NCI-H2196 treated with DMSO at 0.1 percent for 48 hours (cell line): ENCODE data around the gene ARRDC5.
"Not testable (repeated sequence)": the region's sequence is repeated elsewhere in the genome, so short reads cannot be mapped to it uniquely, and the experiment has no call there.

Source experiments
- DNase-seq: peaks from one replicate; lab custom pipeline; 2025; ENCODE audit not compliant: unreplicated experiment; lab: John Stamatoyannopoulos, UW

Gene ARRDC5

GRCh38 chr19:4910594-4911281 lies 8.0 kb upstream of the ARRDC5 start:
- no peak for DNase-seq

- peak; percentile 92 for DNase-seq
Observed at GRCh38 chr19:4909897-4910593, 7.3 kb upstream of the ARRDC5 start.

DNA sequence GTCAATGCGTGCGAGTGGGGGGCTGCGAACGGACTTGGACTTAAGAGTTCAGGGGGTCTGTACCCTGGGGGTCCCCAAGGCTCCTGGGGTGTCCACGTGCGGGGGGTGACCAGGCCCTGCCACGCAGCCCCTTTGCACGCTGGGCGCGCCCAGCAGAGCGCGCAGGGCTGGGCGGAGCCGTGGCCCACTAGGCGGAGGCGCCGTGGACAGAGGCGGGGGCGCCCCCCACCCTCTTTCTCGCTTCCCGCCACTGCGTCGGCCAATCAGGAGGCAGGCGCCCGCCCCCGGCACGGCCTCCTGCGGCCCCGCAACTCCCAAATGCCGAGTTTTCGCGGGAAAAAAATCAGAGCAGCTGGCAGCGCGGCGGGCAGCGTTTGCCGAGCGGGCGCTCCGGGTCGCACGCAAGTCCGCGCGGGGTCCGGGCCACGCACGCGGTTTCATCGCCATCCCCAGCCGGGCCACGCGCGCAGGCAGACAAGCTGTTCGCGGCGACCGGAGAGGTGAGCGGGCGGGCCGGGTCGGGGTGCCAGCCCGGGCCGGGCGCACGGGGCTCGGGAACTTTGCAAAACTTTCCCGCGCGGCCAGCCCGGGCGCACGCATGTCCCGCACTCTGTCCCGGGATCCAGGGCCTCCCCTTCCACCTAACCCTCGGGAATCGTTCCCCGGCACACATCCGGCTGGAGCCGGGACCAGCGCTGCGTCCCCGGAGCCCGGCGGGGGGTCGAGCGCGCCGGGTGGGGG lies 6.6 kb upstream of the ARRDC5 start, which contains the start of gene UHRF1:
Gene UHRF1 (plus strand): TSS at position 346 of the 741 bp plus-strand sequence. CDS start 1,385 bp downstream, outside the sequence.
- peak; percentile 54 for DNase-seq

- no peak for DNase-seq
Observed at GRCh38 chr19:4908781-4909155, 6.1 kb upstream of the ARRDC5 start.

DNA sequence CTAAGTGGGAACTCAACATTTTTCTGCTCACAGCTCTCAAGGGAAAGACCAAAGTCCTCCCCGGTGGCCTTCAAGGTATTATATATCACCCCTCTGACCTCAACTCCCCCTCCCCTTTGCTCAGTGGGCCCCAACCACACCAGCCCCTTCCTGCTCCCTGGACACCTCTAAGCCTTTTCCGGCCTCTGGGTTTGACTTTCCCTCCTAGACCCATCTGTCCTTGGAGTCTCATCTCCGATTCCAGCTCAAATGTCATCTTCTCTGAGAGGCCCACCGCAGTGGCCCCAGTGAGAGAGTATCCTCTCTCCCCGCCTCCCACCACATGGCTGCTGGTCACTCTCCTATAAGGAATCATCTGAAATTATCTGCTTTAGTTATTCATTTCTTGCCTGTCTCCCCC lies 5.7 kb upstream of the ARRDC5 start:
- DNase-seq: no peak

GRCh38 chr19:4906963-4907362 lies 4.3 kb upstream of the ARRDC5 start:
- no peak for DNase-seq

DNA sequence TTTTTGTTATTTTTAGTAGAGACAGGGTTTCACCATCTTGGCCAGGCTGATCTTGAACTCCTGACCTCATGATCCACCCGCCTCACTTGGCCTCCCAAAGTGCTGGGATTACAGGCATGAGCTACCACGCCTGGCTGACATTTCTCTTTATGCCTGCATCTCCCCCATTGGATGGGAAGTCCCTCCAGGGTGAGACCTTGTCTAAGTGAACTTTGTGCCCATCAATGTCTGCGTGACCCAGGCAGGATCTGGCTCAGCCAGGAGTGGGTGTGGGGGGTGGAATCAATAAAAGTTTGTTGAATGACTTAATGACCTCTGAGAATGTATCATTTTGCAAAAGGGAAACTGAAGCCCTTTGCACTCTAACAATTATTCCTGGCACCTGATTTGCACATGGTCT lies 1.8 kb upstream of the ARRDC5 start:
- DNase-seq: no peak

DNA sequence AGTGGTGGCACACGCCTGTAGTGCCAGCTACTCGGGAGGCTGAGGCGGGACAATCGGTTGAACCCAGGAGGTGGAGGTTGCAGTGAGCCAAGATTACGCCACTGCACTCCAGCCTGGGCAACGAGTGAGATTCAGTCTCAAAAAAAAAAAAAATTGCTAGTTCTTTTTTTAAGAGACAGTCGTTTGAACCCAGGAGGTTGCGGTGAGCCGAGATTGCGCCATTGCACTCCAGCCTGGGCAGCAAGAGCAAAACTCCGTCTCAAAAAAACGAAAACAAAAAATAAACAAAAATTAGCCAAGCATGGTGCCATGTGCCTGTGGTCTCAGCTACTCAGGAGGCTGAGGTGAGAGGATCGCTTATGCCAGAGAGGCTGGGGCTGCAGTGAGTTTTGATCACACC lies 1.8 kb downstream of the ARRDC5 start:
- not testable (repeated sequence) for DNase-seq

- DNase-seq: no peak
Observed at GRCh38 chr19:4897146-4897545, 5.5 kb downstream of the ARRDC5 start.

DNA sequence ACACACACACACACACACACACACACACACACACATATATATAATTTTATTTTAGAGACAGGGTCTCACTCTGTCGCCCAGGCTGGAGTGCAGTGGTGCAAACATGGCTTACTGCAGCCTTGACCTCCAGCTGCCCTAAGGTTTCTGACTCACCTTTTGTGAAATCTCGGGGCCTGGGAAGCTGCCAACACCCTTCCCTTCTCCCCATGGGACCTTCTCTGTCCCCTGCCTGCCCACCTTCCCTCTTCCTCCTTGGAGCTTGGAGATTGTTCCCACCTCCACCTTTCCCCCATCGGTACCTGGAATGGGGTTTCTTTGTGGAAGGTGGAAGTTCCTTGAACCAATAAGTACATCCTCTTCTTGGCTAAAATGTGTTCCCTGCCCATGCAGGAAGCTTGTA lies 6.3 kb downstream of the ARRDC5 start:
- no peak for DNase-seq

GRCh38 chr19:4892962-4893361 lies 9.7 kb downstream of the ARRDC5 start:
- DNase-seq: not testable (repeated sequence)

GRCh38 chr19:4891066-4891465 lies 11.6 kb downstream of the ARRDC5 start:
- DNase-seq: no peak

GRCh38 chr19:4889034-4889815 lies 13.5 kb downstream of the ARRDC5 start:
- DNase-seq: no peak

DNA sequence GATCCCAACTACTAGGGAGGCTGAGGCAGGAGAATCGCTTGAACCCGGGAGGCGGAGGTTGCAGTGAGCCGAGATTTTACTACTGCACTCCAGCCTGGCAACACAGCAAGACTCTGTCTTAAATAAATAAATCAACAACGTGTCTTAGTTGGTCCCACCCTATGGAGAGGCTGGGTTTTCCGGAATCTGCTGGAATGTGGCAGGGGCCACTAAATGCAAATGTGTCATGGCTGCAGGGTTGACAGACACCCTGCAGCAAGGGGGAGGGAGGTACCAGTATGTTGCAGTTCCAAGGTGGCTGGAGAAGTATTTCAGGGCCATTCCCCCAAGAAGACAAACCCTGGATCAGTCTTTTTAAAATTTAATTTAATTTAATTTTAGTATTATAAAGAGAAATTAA lies 14.9 kb downstream of the ARRDC5 start:
- DNase-seq: not testable (repeated sequence)

- not testable (repeated sequence) for DNase-seq
Observed at GRCh38 chr19:4884993-4885392, 17.7 kb downstream of the ARRDC5 start.

GRCh38 chr19:4882874-4883273 lies 19.8 kb downstream of the ARRDC5 start:
- not testable (repeated sequence) for DNase-seq

DNA sequence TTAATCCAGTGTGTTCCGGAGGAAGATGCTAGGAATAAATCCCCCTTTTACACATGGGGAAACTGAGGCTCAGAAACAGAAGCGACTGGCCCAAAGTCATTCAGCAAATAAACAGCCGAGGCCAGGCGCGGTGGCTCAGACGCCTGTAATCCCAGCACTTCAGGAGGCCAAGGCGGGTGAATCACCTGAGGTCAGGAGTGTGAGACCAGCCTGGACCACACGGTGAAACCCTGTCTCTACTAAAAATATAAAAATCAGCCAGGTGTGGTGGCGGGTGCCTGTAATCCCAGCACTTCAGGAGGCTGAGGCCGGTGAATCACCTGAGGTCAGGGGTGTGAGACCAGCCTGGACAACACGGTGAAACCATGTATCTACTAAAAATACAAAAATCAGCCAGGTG lies 23.7 kb downstream of the ARRDC5 start:
- DNase-seq: no peak

DNA sequence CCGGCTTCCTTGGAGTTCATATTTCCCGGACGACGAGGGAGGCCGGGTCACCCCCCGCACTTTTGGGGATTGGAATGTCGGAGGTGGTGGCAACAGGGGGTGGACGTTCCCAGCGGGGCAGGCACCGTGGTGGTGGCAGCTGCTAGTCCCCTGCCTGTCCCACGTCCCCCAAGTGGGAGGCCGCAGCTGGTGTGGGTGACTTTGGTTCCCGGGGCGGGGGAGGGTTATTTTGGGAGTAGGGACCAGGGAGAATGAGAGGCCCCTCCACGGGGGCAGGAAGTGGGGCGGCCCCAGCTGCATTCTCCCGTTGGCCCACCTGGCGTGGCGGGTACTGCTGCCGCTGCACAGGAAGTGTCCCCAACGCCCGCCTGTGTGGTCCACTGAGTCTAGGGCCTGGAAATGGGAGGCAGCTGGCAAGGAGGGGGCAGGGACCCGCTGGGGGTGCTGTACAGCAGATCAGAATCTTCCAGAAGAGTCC lies 24.2 kb downstream of the ARRDC5 start:
- DNase-seq: no peak

- DNase-seq: no peak
Observed at GRCh38 chr19:4877753-4878490, 24.8 kb downstream of the ARRDC5 start.

- DNase-seq: no peak
Observed at GRCh38 chr19:4873930-4874329, 28.8 kb downstream of the ARRDC5 start.
